Liver (tissue), 10 donors: ENCODE results near the gene METTL4. TPM values are rescaled to one million over a fixed set of nuclear protein-coding genes. Genes with fewer than 3 reads are reported as not detected.

ENCODE experiments used
- DNase-seq: peaks from one replicate; pipeline ENCODE4 v3.0.0-alpha.2; 2017; ENCODE audit warnings: low spot score
- H3K27ac ChIP-seq, 2 donors: one replicate each; pipeline ENCODE4 v1.7.0; 2013; ENCODE audit warnings: inconsistent platforms in 2 of 2, low read length in 2 of 2, control low read depth in 1 of 2, low read depth in 1 of 2, mild to moderate bottlenecking in 1 of 2
- H3K27me3 ChIP-seq, 4 donors: one replicate each; pipeline versions ENCODE4 v1.6.1 to v1.7.0; 2013; ENCODE audit warnings: low read length in 3 of 4, inconsistent platforms in 1 of 4, mild to moderate bottlenecking in 1 of 4, moderate library complexity in 1 of 4; ENCODE audit not compliant: control insufficient read depth in 4 of 4, insufficient read depth in 4 of 4
- H3K36me3 ChIP-seq, 4 donors: one replicate each; pipeline versions ENCODE4 v1.6.1 to v1.7.0; 2013; ENCODE audit warnings: low read length in 3 of 4, mild to moderate bottlenecking in 3 of 4, low read depth in 1 of 4, moderate library complexity in 1 of 4; ENCODE audit not compliant: control insufficient read depth in 4 of 4, insufficient read depth in 3 of 4
- H3K4me1 ChIP-seq, 4 donors: one replicate each; pipeline versions ENCODE4 v1.6.1 to v1.7.0; 2013; ENCODE audit warnings: low read length in 3 of 4, mild to moderate bottlenecking in 3 of 4, moderate library complexity in 1 of 4; ENCODE audit not compliant: control insufficient read depth in 4 of 4, insufficient read depth in 4 of 4
- H3K4me3 ChIP-seq, 3 donors: one replicate each; pipeline versions ENCODE4 v1.6.1 to v1.7.0; 2013; ENCODE audit warnings: low read length in 3 of 3, control low read depth in 1 of 3, low read depth in 1 of 3, mild to moderate bottlenecking in 1 of 3
- H3K9ac ChIP-seq, 2 donors: one replicate each; pipeline ENCODE4 v1.7.0; 2013; ENCODE audit warnings: low read length in 2 of 2, mild to moderate bottlenecking in 2 of 2, moderate library complexity in 2 of 2, control low read depth in 1 of 2, low read depth in 1 of 2
- H3K9me3 ChIP-seq, 4 donors: one replicate each; pipeline versions ENCODE4 v1.6.1 to v1.7.0; 2013; ENCODE audit warnings: low read length in 3 of 4; ENCODE audit not compliant: control insufficient read depth in 4 of 4
- EGR1 ChIP-seq, 2 donors: IDR thresholded peaks; 2 replicates each; pipeline ENCODE4 v1.6.1; 2016 to 2018; ENCODE audit warnings: antibody characterized with exemption in 2 of 2, low read depth in 2 of 2
- FOXA1 ChIP-seq: IDR thresholded peaks from 2 replicates; pipeline ENCODE4 v1.6.1; 2016; ENCODE audit warnings: antibody characterized with exemption
- HNF4A ChIP-seq, 2 donors: conservative IDR thresholded peaks; 2 replicates each; pipeline ENCODE4 v1.6.1; 2016; ENCODE audit warnings: antibody characterized with exemption in 2 of 2, mild to moderate bottlenecking in 2 of 2
- HNF4G ChIP-seq: IDR thresholded peaks from 2 replicates; pipeline ENCODE4 v1.6.1; 2016; ENCODE audit warnings: antibody characterized with exemption
- JUND ChIP-seq, 2 donors: IDR thresholded peaks; 2 replicates each; pipeline ENCODE4 v1.6.1; 2016; ENCODE audit warnings: antibody characterized with exemption in 2 of 2
- NR2F2 ChIP-seq: IDR thresholded peaks from 2 replicates; pipeline ENCODE4 v1.6.1; 2016; ENCODE audit warnings: antibody characterized with exemption
- RAD21 ChIP-seq, 2 donors: IDR thresholded peaks; 2 replicates each; pipeline ENCODE4 v1.6.1; 2016; ENCODE audit warnings: antibody characterized with exemption in 2 of 2, mild to moderate bottlenecking in 2 of 2
- RXRA ChIP-seq, 2 donors: IDR thresholded peaks; 2 replicates each; pipeline ENCODE4 v1.6.1; 2017 to 2018; ENCODE audit warnings: antibody characterized with exemption in 2 of 2, mild to moderate bottlenecking in 1 of 2
- SP1 ChIP-seq: IDR thresholded peaks from 2 replicates; pipeline ENCODE4 v1.6.1; 2018; ENCODE audit warnings: antibody characterized with exemption, mild to moderate bottlenecking
- TAF1 ChIP-seq: conservative IDR thresholded peaks from 2 replicates; pipeline ENCODE4 v1.6.1; 2016; ENCODE audit warnings: antibody characterized with exemption, mild to moderate bottlenecking
- YY1 ChIP-seq: IDR thresholded peaks from 2 replicates; pipeline ENCODE4 v1.6.1; 2016; ENCODE audit warnings: antibody characterized with exemption, mild to moderate bottlenecking
- WGBS: extraction: QIAGEN DNeasy Blood & Tissue Kit; methylation state at CpG from one replicate; pipeline ENCODE4 v1.1.7; 2013; 5-methylcytosine and 5-hydroxymethylcytosine counted together
- polyA plus RNA-seq, 2 donors: library from polyadenylated mRNA; stranded (reverse) in 1 of 2; unstranded in 1 of 2; fragments of 200-250 nt in 1 of 2; fragments of >200 nt in 1 of 2; fragmentation: Nextera tagmentation in 1 of 2; extraction: Ambion mirVana in 1 of 2; gene quantifications; one replicate each; pipeline versions ENCODE4 v1.2.1 to v1.2.3, GENCODE V29; 2013 to 2015
- small RNA-seq: library from RNA; depleted of rRNA; stranded (forward); fragments of <200 nt; gene quantifications from one replicate; pipeline ENCODE3, GENCODE V24; 2014
- total RNA-seq, 2 donors: library from RNA; depleted of rRNA; stranded (reverse); fragments of >200 nt; gene quantifications; one replicate each; pipeline ENCODE4 v1.2.3, GENCODE V29; 2014
- TF ChIP-seq, protein P1 (sequence below): IDR thresholded peaks from 2 replicates; pipeline ENCODE4 v1.6.1; 2016; ENCODE audit warnings: antibody characterized with exemption
- TF ChIP-seq, protein P2 (sequence below): IDR thresholded peaks from 2 replicates; pipeline ENCODE4 v1.6.1; 2016; ENCODE audit warnings: antibody characterized with exemption, mild to moderate bottlenecking
- TF ChIP-seq, protein P3 (sequence below): IDR thresholded peaks from 2 replicates; pipeline ENCODE4 v1.6.1; 2016; ENCODE audit warnings: antibody characterized with exemption
- donor health status: healthy.
- donor health status: healthy.
- donor health status: healthy.
- donor health status: healthy.
- donor health status: healthy.

METTL4 gene
- total and polyA plus RNA-seq, 4 donors = 1.9 to 13.9 (median 3.5) TPM

DNA sequence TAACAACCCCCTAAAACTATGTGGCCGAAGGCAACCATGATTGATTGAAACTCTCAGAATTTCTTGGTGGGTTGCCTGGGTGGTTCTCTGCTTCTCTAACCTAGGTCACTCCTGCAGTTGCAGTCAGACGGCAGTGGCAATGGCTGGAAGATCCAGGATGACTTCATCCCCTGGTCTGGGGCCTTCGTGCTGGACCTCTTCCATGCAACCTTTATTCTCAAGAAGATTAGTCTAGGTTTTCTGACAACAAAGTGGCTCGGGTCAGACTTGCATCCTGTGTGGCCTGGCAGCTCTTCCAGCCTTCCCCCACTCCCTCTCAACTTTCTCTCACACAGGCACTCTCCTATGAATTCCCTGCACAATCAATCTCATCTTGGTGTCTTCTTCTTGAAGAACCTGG is 76.4 kb downstream of the METTL4 start:
- DNase-seq = no peak
- no peak overlapping the region for H3K27ac ChIP-seq
- no peak overlapping the region for H3K9ac ChIP-seq
- H3K27me3 ChIP-seq = no peaks in the 10 kb centered on the region
- 79% methylated on average over 4 of the region's 4 CpGs for WGBS
- no peak overlapping the region for H3K4me3 ChIP-seq
- H3K36me3 ChIP-seq = no peaks in the 10 kb centered on the region
- TF ChIP-seq HNF4G (no peak), EGR1 (IDR thresholded peaks at IDR 0.05; ENCODE audit: low read depth in 2 of 2) (no peak), YY1 (no peak), RAD21 (IDR thresholded peaks at IDR 0.05) (no peak), JUND (IDR thresholded peaks at IDR 0.05) (no peak), HNF4A (conservative IDR thresholded peaks at IDR 0.05) (no peak), RXRA (IDR thresholded peaks at IDR 0.05) (no peak), SP1 (no peak), FOXA1 (no peak), TAF1 (no peak), NR2F2 (no peak)
- TF ChIP-seq, protein P1, sequence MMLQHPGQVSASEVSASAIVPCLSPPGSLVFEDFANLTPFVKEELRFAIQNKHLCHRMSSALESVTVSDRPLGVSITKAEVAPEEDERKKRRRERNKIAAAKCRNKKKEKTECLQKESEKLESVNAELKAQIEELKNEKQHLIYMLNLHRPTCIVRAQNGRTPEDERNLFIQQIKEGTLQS = no peak
- TF ChIP-seq, protein P2, sequence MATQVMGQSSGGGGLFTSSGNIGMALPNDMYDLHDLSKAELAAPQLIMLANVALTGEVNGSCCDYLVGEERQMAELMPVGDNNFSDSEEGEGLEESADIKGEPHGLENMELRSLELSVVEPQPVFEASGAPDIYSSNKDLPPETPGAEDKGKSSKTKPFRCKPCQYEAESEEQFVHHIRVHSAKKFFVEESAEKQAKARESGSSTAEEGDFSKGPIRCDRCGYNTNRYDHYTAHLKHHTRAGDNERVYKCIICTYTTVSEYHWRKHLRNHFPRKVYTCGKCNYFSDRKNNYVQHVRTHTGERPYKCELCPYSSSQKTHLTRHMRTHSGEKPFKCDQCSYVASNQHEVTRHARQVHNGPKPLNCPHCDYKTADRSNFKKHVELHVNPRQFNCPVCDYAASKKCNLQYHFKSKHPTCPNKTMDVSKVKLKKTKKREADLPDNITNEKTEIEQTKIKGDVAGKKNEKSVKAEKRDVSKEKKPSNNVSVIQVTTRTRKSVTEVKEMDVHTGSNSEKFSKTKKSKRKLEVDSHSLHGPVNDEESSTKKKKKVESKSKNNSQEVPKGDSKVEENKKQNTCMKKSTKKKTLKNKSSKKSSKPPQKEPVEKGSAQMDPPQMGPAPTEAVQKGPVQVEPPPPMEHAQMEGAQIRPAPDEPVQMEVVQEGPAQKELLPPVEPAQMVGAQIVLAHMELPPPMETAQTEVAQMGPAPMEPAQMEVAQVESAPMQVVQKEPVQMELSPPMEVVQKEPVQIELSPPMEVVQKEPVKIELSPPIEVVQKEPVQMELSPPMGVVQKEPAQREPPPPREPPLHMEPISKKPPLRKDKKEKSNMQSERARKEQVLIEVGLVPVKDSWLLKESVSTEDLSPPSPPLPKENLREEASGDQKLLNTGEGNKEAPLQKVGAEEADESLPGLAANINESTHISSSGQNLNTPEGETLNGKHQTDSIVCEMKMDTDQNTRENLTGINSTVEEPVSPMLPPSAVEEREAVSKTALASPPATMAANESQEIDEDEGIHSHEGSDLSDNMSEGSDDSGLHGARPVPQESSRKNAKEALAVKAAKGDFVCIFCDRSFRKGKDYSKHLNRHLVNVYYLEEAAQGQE = no peak
- TF ChIP-seq, protein P3, sequence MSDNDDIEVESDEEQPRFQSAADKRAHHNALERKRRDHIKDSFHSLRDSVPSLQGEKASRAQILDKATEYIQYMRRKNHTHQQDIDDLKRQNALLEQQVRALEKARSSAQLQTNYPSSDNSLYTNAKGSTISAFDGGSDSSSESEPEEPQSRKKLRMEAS = no peak
- H3K4me1 ChIP-seq = no peaks in the 10 kb centered on the region
- H3K9me3 ChIP-seq = no peaks in the 10 kb centered on the region

Small RNA genes lying within 50 kb of the gene (small RNA-seq; reads per million reads assigned to genes)
- gene RF00019 = not detected
- not detected for gene RF01233

Other genes with a start within 250 kb of the METTL4 start
- gene NDC80, start 52 bp upstream of the METTL4 start, total RNA-seq = 10 to 100 TPM in 1 of 2 donors, under 1 TPM in 1; 0.08 to 33.8 TPM
- gene NDC80, start 52 bp upstream of the METTL4 start, polyA plus RNA-seq = 1 to 10 TPM in 1 of 2 donors, under 1 TPM in 1; 0.43 to 1.6 TPM
- gene SMCHD1, start 84.2 kb upstream of the METTL4 start, total RNA-seq = 10 to 100 TPM; 42.9 to 49.0 TPM
- gene SMCHD1, start 84.2 kb upstream of the METTL4 start, polyA plus RNA-seq = 1 to 10 TPM; 4.4 to 7.8 TPM